BLaER1 (cell line): Measurements from ENCODE around the gene CEP162.
"Not testable (repeated sequence)": the region's sequence is repeated elsewhere in the genome, so short reads cannot be mapped to it uniquely, and the experiment has no call there.

ENCODE experiments used
- H3K27ac ChIP-seq: shearing (Covaris generic); formaldehyde crosslinking; 2 replicates; pipeline ENCODE4 v1.8.1; 2022
- H3K27me3 ChIP-seq: shearing (Covaris generic); formaldehyde crosslinking; 2 replicates; pipeline ENCODE4 v1.8.1; 2022
- H3K36me3 ChIP-seq: shearing (Covaris generic); formaldehyde crosslinking; 2 replicates; pipeline ENCODE4 v1.8.1; 2022
- H3K4me1 ChIP-seq: shearing (Covaris generic); formaldehyde crosslinking; 2 replicates; pipeline ENCODE4 v1.8.1; 2022
- H3K4me2 ChIP-seq: shearing (Covaris generic); formaldehyde crosslinking; 2 replicates; pipeline ENCODE4 v1.8.1; 2022
- H3K4me3 ChIP-seq: shearing (Covaris generic); formaldehyde crosslinking; 2 replicates; pipeline ENCODE4 v1.8.1; 2022
- H3K9ac ChIP-seq: shearing (Covaris generic); formaldehyde crosslinking; 2 replicates; pipeline ENCODE4 v1.8.1; 2022
- H3K9me3 ChIP-seq: shearing (Covaris generic); formaldehyde crosslinking; 2 replicates; pipeline ENCODE4 v1.8.1; 2022
- H4K20me1 ChIP-seq: shearing (Covaris generic); formaldehyde crosslinking; 2 replicates; pipeline ENCODE4 v1.8.1; 2022
- Cebpa-rat ChIP-seq: shearing (Covaris generic); IDR thresholded peaks from 2 replicates; pipeline ENCODE4 v1.8.1; 2022

Gene CEP162

GRCh38 chr6:84123186-84123585, 104.3 kb downstream of the CEP162 start:
- no peak overlapping the region for H3K4me2 ChIP-seq
- no peaks in the 10 kb centered on the region for H3K4me1 ChIP-seq
- no peak overlapping the region for H3K4me3 ChIP-seq
- no peak overlapping the region for H3K27ac ChIP-seq
- H4K20me1 ChIP-seq = no peaks in the 10 kb centered on the region
- H3K36me3 ChIP-seq = no peaks in the 10 kb centered on the region
- no peak for TF ChIP-seq Cebpa-rat
- H3K9ac ChIP-seq = no peak overlapping the region
- H3K27me3 ChIP-seq = no peaks in the 10 kb centered on the region
- H3K9me3 ChIP-seq = no peaks in the 10 kb centered on the region

GRCh38 chr6:84119277-84119676, 108.2 kb downstream of the CEP162 start:
- H4K20me1 ChIP-seq = no peaks in the 10 kb centered on the region
- no peaks in the 10 kb centered on the region for H3K4me1 ChIP-seq
- H3K27ac ChIP-seq = no peak overlapping the region
- H3K27me3 ChIP-seq = no peaks in the 10 kb centered on the region
- TF ChIP-seq Cebpa-rat = no peak
- no peak overlapping the region for H3K4me2 ChIP-seq
- H3K36me3 ChIP-seq = no peaks in the 10 kb centered on the region
- H3K9ac ChIP-seq = no peak overlapping the region
- H3K4me3 ChIP-seq = no peak overlapping the region
- H3K9me3 ChIP-seq = no peaks in the 10 kb centered on the region

- no peak overlapping the region for H3K27ac ChIP-seq
- H3K9me3 ChIP-seq = no peaks in the 10 kb centered on the region
- no peaks in the 10 kb centered on the region for H4K20me1 ChIP-seq
- no peak overlapping the region for H3K4me2 ChIP-seq
- H3K9ac ChIP-seq = no peak overlapping the region
- no peak for TF ChIP-seq Cebpa-rat
- no peak overlapping the region for H3K4me3 ChIP-seq
- no peaks in the 10 kb centered on the region for H3K27me3 ChIP-seq
- no peaks in the 10 kb centered on the region for H3K4me1 ChIP-seq
- H3K36me3 ChIP-seq = no peaks in the 10 kb centered on the region
These were observed 109.3 kb downstream of the CEP162 start for GRCh38 chr6:84118191-84118590.

- H3K36me3 ChIP-seq, H3K27me3 ChIP-seq, H3K4me2 ChIP-seq, H4K20me1 ChIP-seq, H3K4me3 ChIP-seq, H3K4me1 ChIP-seq, H3K9ac ChIP-seq, H3K27ac ChIP-seq, H3K9me3 ChIP-seq: not testable (repeated sequence)
These were observed 112.4 kb downstream of the CEP162 start for GRCh38 chr6:84114933-84115594.

- H3K36me3 ChIP-seq = not testable (repeated sequence)
These were observed 116.1 kb downstream of the CEP162 start for GRCh38 chr6:84111351-84111750.

GRCh38 chr6:84107495-84107894, 119.9 kb downstream of the CEP162 start:
- no peaks in the 10 kb centered on the region for H3K27me3 ChIP-seq
- H3K9ac ChIP-seq = no peak overlapping the region
- no peak for TF ChIP-seq Cebpa-rat
- no peaks in the 10 kb centered on the region for H3K9me3 ChIP-seq
- H3K27ac ChIP-seq = no peak overlapping the region
- no peaks in the 10 kb centered on the region for H3K36me3 ChIP-seq
- H3K4me1 ChIP-seq = no peaks in the 10 kb centered on the region
- no peaks in the 10 kb centered on the region for H4K20me1 ChIP-seq
- H3K4me3 ChIP-seq = no peak overlapping the region
- H3K4me2 ChIP-seq = no peak overlapping the region

More at GRCh38 chr6:84111351-84111750, 116.1 kb downstream of the CEP162 start:
- not testable (repeated sequence) for H3K27me3 ChIP-seq, H3K4me2 ChIP-seq, H3K9ac ChIP-seq, H3K4me1 ChIP-seq, H3K27ac ChIP-seq, H3K9me3 ChIP-seq, H3K4me3 ChIP-seq, H4K20me1 ChIP-seq

GRCh38 chr6:84105215-84105924, 122.1 kb downstream of the CEP162 start:
- H3K27me3 ChIP-seq, H3K9ac ChIP-seq, H3K4me3 ChIP-seq, H3K4me1 ChIP-seq, H3K27ac ChIP-seq, H3K9me3 ChIP-seq, H3K4me2 ChIP-seq, H3K36me3 ChIP-seq, H4K20me1 ChIP-seq: not testable (repeated sequence)

GRCh38 chr6:84103029-84103428, 124.4 kb downstream of the CEP162 start:
- H3K27me3 ChIP-seq = no peaks in the 10 kb centered on the region
- H4K20me1 ChIP-seq = no peaks in the 10 kb centered on the region
- H3K27ac ChIP-seq = no peak overlapping the region
- no peaks in the 10 kb centered on the region for H3K4me1 ChIP-seq
- no peak overlapping the region for H3K4me2 ChIP-seq
- H3K9ac ChIP-seq = no peak overlapping the region
- no peak for TF ChIP-seq Cebpa-rat
- no peaks in the 10 kb centered on the region for H3K36me3 ChIP-seq
- H3K9me3 ChIP-seq = no peaks in the 10 kb centered on the region
- H3K4me3 ChIP-seq = no peak overlapping the region

GRCh38 chr6:84095156-84095555, 132.3 kb downstream of the CEP162 start:
- no peak for TF ChIP-seq Cebpa-rat
- Histone ChIP-seq H3K36me3 (no peaks in the 10 kb centered on the region), H3K4me1 (no peaks in the 10 kb centered on the region), H3K4me3 (no peak overlapping the region), H3K4me2 (no peak overlapping the region), H3K9ac (no peak overlapping the region), H3K9me3 (no peaks in the 10 kb centered on the region), H4K20me1 (no peaks in the 10 kb centered on the region), H3K27me3 (no peaks in the 10 kb centered on the region), H3K27ac (no peak overlapping the region)

- no peaks in the 10 kb centered on the region for H3K27me3 ChIP-seq
- no peaks in the 10 kb centered on the region for H3K36me3 ChIP-seq
- no peaks in the 10 kb centered on the region for H3K4me1 ChIP-seq
- H3K4me2 ChIP-seq = no peak overlapping the region
- no peaks in the 10 kb centered on the region for H3K9me3 ChIP-seq
- H3K9ac ChIP-seq = no peak overlapping the region
- TF ChIP-seq Cebpa-rat = no peak
- no peaks in the 10 kb centered on the region for H4K20me1 ChIP-seq
- H3K4me3 ChIP-seq = no peak overlapping the region
- no peak overlapping the region for H3K27ac ChIP-seq
These were observed 133.7 kb downstream of the CEP162 start for GRCh38 chr6:84093441-84094435.
